IPS-NIHi7 (cell line): ENCODE measurements around the gene BAZ1B.
"Not testable (repeated sequence)": the region's sequence is repeated elsewhere in the genome, so short reads cannot be mapped to it uniquely, and the experiment has no call there.

ENCODE experiments used
- DNase-seq: peaks from one replicate; pipeline ENCODE4 v3.0.0; 2012; ENCODE audit warnings: mixed read lengths; ENCODE audit errors: extremely low spot score

Gene BAZ1B, protein sequence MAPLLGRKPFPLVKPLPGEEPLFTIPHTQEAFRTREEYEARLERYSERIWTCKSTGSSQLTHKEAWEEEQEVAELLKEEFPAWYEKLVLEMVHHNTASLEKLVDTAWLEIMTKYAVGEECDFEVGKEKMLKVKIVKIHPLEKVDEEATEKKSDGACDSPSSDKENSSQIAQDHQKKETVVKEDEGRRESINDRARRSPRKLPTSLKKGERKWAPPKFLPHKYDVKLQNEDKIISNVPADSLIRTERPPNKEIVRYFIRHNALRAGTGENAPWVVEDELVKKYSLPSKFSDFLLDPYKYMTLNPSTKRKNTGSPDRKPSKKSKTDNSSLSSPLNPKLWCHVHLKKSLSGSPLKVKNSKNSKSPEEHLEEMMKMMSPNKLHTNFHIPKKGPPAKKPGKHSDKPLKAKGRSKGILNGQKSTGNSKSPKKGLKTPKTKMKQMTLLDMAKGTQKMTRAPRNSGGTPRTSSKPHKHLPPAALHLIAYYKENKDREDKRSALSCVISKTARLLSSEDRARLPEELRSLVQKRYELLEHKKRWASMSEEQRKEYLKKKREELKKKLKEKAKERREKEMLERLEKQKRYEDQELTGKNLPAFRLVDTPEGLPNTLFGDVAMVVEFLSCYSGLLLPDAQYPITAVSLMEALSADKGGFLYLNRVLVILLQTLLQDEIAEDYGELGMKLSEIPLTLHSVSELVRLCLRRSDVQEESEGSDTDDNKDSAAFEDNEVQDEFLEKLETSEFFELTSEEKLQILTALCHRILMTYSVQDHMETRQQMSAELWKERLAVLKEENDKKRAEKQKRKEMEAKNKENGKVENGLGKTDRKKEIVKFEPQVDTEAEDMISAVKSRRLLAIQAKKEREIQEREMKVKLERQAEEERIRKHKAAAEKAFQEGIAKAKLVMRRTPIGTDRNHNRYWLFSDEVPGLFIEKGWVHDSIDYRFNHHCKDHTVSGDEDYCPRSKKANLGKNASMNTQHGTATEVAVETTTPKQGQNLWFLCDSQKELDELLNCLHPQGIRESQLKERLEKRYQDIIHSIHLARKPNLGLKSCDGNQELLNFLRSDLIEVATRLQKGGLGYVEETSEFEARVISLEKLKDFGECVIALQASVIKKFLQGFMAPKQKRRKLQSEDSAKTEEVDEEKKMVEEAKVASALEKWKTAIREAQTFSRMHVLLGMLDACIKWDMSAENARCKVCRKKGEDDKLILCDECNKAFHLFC (N-terminal part only)

DNA sequence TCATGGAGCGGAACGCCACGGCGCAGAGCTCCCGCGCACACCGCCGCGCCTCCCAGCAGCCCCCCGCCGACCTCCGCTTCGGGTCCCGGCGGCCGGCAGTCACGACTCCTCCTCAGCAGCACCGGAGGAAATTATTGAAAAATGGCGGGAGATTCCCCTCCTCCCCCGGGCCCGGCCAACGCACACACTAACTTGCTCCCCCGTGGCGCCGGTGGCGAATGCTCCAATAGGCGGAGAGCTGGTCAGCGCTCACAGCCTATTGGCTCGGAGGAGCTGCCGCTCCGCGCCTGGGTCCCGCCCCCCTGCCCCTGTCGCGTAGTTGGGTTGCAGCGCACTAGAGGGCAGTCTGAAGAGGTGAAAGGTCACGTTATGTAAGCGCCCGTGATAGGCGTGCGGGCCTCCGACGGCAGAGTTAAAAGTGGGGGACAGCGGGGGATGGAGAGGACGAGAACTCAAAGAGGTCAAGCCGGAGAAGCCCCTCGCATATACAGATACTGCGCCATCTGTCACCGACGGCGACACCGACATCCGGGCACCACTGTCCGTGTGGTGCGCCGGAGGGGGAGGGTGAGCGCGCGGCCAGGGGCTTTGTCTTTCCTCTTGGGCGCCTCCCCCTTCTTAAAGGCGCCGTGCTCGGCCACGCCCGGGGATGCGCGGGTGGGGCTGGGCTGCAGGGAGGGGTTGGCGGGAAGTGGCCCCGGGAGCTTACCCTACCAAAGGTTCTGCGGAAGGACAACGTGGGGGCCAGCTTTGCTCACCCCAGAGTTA, at the start of gene BAZ1B:
BAZ1B (minus strand) TSS at position 189 of the 768 bp plus-strand sequence. CDS start 360 bp downstream, outside the sequence.
- DNase-seq, result peak; percentile 98

- DNase-seq, result no peak
These were observed 48.9 kb upstream of the BAZ1B start for GRCh38 chr7:73570977-73571376.

DNA sequence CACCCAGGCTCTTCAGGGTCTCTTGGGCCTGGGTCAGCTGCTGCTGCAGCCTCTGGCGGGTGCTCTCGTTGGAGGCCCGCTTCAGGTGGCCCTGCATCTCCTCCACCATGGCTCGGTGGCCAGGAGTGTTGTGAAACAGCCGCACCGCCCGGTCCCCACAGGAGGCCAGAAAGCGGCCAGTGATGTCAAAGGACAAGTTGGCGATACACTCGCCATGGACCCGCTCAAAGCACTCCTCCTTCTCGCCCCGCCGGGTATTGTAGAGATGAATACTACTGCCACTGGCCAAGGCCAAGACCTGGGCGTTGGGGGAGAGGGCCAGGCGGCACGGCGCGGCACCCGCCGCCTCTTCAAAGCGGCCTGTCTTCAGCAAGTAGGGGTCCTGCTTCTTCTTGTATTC, 48.4 kb upstream of the BAZ1B start:
- no peak for DNase-seq

DNA sequence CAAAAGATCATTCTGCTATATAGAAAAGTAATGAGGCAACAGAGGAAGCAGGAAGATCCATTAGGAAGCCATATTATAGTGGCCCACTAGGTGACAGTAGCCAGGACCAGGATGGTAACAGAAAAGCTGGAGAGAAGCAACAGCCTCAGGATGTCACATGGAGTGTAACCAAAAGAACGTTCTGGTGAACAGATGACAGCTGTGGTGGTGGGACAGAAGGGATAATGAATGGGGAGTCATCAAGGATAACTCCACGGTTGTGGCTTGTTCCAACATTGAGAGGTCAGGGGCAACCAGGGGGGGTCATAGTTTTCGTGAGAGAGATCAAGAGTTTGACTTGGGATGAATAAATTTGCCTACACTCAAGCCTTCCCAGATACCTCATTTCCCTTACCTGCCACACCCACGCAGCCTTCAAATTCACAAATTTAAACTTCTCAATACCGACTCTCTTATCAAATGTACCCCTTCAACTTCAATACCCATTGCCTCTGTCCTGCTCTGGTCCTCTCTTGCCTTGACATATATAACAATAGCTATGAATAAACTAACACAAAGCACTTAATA, 47.0 kb upstream of the BAZ1B start:
- no peak for DNase-seq

DNA sequence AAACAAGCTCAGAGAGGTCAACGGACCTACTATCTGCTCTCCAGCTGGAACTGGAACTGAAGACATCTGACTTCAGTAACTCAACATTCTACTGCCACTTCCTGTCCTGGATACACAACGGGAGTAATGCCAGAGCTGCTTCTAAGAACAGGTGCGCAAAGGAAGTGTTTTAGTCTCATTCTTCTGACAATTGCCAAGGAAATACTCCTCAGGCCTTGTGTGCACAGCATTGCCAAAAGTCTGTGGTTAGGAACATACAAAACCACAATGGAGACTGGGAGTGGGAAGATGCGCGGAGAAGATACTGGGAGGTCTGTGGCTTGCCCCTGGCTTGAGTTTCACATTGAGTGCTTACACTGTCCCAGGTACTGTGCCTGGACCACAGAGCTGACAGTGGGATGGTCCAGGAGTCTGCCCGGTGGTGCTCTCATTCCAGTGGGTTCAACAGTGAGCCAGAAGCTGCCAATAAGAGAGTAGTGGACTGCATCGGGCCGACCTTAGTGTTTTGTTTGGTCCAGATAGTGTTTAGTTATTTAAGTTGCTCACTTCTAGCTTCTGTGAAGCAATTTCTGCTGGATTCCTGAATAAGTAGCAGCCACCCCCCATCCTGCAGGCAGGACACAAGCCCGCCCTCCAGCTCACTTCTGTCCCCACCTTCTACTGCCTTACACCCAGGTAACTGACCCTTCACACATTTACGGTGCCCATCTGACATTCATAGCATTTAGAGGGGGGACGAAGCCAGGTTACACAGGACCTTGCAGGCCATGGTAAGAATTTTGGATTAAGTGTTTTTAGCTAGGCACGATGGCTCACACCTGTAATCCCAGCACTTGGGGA, 46.0 kb upstream of the BAZ1B start:
- no peak for DNase-seq

GRCh38 chr7:73567140-73567539, 45.0 kb upstream of the BAZ1B start:
- no peak for DNase-seq

DNA sequence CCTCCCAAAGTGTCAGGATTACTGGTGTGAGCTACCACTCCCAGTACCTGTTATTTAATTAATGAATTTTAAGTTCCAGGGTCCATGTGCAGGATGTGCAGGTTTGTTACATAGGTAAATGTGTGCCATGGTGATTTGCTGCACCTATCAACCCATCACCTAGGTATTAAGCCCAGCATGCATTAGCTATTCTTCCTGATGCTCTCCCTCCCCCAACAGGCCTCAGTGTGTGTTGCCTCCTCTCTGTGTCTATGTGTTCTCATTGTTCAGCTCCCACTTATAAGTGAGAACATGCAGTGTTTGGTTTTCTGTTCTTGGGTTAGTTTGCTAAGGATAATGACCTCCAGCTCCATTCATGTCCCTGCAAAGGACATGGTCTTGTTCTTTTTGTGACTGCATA, 44.3 kb upstream of the BAZ1B start:
- DNase-seq, result not testable (repeated sequence)

- DNase-seq, result no peak
These were observed 43.7 kb upstream of the BAZ1B start for GRCh38 chr7:73565675-73566340.

DNA sequence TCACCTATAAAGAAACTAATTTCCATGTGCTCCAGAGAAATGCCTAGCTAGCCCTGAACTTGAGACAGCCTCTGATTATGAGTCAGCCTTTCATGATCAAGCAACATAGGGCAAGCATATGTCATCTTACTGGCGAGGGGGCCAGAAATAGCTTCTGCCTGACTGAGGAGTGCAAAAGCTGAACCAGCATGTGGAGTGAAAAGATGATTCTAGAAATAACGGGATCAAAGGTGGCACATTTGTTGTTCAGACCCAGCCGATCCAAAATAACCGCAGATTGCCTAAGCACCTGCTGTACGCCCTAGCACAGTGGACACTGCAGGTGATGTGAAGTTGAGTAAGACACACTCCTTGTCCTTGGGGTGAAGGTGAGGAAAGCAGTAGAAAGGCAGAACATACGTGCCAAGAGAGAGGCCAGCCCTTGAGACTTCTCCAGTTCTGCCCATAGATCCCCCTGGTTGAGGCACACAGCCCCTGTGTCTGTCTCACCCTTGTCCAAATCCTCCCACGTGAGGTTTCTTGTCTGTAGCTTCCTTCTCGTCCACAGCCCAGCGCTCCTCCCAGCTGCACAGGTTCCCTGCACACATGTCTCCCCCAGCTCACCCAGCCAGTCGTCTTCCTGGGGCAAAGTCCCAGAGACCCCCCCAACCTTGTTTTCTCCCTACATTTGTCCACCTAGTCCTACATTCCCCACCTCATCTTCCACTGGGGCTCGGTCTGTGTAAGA, 38.2 kb upstream of the BAZ1B start:
- DNase-seq, result no peak

- DNase-seq, result peak; percentile 95
These were observed 35.5 kb upstream of the BAZ1B start, which contains the start of gene BCL7B for GRCh38 chr7:73557397-73558257. TSS of gene BCL7B (minus strand) at chr7:73557690. CDS start at chr7:73557578, 112 bp downstream.

DNA sequence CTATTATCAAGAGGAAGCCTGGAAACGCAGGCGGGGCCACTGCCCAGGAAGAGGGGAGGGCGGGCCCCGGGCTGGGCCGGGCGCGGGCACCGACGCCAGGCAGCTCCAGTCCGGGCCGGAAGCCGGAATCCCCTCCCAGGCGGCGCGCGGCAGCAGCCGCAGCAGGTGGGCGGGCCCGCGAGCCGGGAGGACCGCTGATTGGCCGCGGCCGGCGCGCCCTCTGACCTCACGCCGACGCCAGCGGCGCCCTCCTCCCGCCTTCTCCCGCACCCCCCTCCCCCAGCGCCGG, 35.0 kb upstream of the BAZ1B start:
- DNase-seq, result peak; percentile 99

DNA sequence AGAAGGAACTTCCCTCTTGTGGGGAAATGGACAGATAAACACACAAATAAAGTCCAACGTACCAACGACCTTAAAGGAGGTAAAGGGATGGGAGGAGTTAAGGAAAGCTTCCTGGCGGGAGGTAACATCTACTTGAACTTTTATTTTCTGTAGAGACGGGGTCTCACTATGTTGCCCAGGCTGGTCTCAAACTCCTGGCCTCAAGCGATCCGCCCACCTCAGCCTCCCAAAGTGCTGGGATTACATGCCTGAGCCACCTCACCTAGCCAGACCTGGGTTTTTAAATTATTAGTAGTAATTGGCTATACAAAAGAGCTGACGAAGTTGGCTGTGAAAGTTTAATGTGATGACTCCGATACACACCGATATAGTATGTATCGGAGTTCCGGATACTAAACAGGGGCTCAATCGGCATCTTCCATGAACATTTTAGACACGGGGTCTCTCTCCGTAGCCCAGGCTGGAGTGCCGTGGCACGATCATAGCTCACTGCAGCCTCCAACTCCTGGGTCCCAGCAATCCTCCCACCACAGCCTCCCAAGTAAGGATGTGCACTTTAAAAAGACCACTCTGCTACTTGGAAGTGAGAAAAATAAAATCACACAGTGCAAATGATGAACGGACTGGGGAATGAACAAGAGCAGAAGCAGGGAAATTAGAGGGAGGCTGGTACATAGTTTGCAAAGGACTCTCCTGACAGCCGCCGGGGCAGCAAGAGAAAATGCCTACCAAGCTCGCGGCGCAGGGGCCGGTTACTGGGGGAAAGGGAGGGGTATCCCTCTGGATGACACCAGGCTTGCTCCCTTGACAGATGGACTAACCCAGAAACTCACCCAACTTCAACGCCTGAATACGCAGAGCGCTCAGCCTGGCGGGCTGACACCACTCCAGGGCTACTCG, 34.4 kb upstream of the BAZ1B start:
- no peak for DNase-seq

- no peak for DNase-seq
These were observed 33.4 kb upstream of the BAZ1B start for GRCh38 chr7:73555411-73555982.

DNA sequence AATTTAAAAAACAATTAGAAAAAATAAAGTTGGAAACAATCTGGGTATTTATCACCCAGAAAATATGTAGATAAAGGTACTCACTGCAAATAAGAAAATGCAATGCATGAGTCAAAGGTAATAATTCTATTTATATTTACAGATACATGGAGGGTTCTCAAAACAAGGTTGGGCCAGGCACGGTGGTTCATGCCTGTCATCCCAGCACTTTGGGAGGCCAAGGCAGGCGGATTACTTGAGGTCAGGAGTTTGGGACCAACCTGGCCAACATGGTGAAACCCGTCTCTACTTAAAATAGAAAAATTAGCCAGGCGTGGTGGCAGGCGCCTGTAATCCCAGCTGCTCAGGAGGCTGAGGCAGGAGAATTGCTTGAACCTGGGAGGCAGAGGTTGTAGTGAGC, 28.0 kb upstream of the BAZ1B start:
- DNase-seq, result not testable (repeated sequence)

- no peak for DNase-seq
These were observed 27.1 kb upstream of the BAZ1B start for GRCh38 chr7:73549176-73549575.

DNA sequence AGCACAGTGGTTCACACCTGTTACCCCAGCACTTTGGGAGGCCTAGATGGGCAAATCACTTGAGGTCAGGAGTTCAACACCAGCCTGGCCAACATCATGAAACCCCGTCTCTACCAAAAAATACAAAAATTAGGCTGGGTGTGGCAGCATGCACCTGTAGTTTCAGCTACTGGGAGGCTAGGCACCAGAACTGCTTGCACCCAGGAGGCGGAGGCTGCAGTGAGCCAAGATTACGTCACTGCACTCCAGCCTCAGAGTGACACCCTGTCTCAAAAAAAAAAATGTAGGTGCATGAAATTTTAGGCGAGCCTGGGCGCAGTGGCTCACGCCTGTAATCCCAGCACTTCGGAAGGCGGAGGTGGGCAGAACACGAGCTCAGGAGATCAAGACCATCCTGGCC, 25.7 kb upstream of the BAZ1B start:
- no peak for DNase-seq

GRCh38 chr7:73544678-73545077, 22.6 kb upstream of the BAZ1B start:
- no peak for DNase-seq
